ENCODE results near the gene NLRP7. TPM values are rescaled to one million over a fixed set of nuclear protein-coding genes. Genes with fewer than 3 reads are reported as not detected.
"Not testable (repeated sequence)": the region's sequence is repeated elsewhere in the genome, so short reads cannot be mapped to it uniquely, and the experiment has no call there.

Gene NLRP7
- total and polyA plus RNA-seq, 9 donors, result 0.10 to 0.64 TPM; not detected in 7

DNA sequence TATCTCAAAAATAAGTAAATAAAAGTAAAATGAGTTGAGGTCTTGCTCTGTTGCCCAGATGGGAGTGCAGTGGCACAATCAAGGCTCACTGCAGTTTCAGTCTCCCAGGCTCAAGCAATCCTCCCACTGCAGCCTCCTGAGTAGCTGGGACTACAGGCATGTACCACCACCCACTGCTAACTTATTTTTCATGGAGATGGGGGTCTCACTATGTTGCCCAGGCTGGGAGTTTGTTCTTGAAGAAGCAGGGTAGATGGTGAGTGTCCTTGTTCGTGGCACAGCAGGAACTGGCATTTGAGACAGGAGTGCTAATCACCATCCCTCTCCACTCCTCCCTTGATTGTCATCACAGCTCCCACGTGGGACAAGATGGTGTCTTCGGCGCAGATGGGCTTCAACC, 22.3 kb upstream of the NLRP7 start:
- 68 to 80% (median 78%) methylated on average over 4 of the region's 4 CpGs for WGBS, 3 donors

GRCh38 chr19:54967611-54968010, 20.3 kb upstream of the NLRP7 start:
- no peak for TF ChIP-seq EP300 (IDR thresholded peaks at IDR 0.05)
- no peak for TF ChIP-seq CTCF (IDR thresholded peaks at IDR 0.05)
- TF ChIP-seq POLR2A (IDR thresholded peaks at IDR 0.05), result no peak
- WGBS, 3 donors, result 88 to 93% (median 89%) methylated on average over 3 of the region's 3 CpGs
- Histone ChIP-seq H3K36me3 (no peaks in the 10 kb centered on the region), H3K9me3 (no peaks in the 10 kb centered on the region), H3K27me3 (no peaks in the 10 kb centered on the region), H3K4me3 (no peak overlapping the region), H3K4me1 (ENCODE audit: insufficient read depth) (no peaks in the 10 kb centered on the region), H3K27ac (no peak overlapping the region)
- DNase-seq, result no peak
- intact Hi-C loops (cut with DNase I), result no loop called here

More for the DNA sequence above, 22.3 kb upstream of the NLRP7 start:
- no peak for DNase-seq
- Histone ChIP-seq H3K36me3 (no peaks in the 10 kb centered on the region), H3K27me3 (no peaks in the 10 kb centered on the region), H3K27ac (no peak overlapping the region), H3K4me3 (no peak overlapping the region), H3K4me1 (ENCODE audit: insufficient read depth) (no peaks in the 10 kb centered on the region), H3K9me3 (no peaks in the 10 kb centered on the region)
- TF ChIP-seq CTCF (IDR thresholded peaks at IDR 0.05), result no peak
- no peak for TF ChIP-seq EP300 (IDR thresholded peaks at IDR 0.05)
- no peak for TF ChIP-seq POLR2A (IDR thresholded peaks at IDR 0.05)
- intact Hi-C loops (cut with DNase I), result no loop called here

GRCh38 chr19:54965055-54965454, 17.7 kb upstream of the NLRP7 start:
- intact Hi-C loops (cut with DNase I); DNase-seq; H3K36me3 ChIP-seq; H3K4me3 ChIP-seq; H3K27me3 ChIP-seq; H3K27ac ChIP-seq; H3K4me1 ChIP-seq (ENCODE audit: insufficient read depth); H3K9me3 ChIP-seq: not testable (repeated sequence)
- 91 to 95% methylated on average over 15 of the region's 15 CpGs; no CpG with 5 or more reads in 1 of the 3 donors for WGBS, 3 donors

GRCh38 chr19:54959840-54960239, 12.5 kb upstream of the NLRP7 start:
- DNase-seq, result no peak
- Histone ChIP-seq H3K9me3 (no peaks in the 10 kb centered on the region), H3K36me3 (no peaks in the 10 kb centered on the region), H3K27ac (no peak overlapping the region), H3K27me3 (no peaks in the 10 kb centered on the region), H3K4me1 (ENCODE audit: insufficient read depth) (no peaks in the 10 kb centered on the region), H3K4me3 (no peak overlapping the region)
- intact Hi-C loops (cut with DNase I), result no loop called here
- WGBS, 3 donors, result 68 to 77% (median 70%) methylated on average over 8 of the region's 8 CpGs
- TF ChIP-seq EP300 (IDR thresholded peaks at IDR 0.05) (no peak), CTCF (IDR thresholded peaks at IDR 0.05) (no peak), POLR2A (IDR thresholded peaks at IDR 0.05) (no peak)

DNA sequence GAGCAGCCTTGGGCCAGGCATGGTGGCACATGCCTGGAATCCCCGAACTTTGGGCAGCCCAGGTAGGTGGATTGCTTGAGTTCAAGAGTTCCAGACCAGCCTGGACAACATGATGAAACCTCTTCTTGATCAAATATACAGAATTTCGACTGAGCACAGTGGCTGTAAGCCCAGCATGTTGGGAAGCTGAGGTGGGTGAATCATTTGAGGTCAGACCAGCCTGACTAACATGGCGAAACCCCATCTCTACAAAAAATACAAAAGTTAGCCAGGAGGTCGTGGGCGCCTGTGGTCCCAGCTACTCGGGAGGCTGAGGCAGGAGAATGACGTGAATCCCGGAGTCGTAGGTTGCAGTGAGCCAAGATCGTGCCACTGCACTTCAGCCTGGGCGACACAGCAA, 8.0 kb upstream of the NLRP7 start:
- TF ChIP-seq POLR2A (IDR thresholded peaks at IDR 0.05) (no peak), CTCF (IDR thresholded peaks at IDR 0.05) (no peak), EP300 (IDR thresholded peaks at IDR 0.05) (no peak)
- WGBS, 3 donors, result 83 to 86% (median 85%) methylated on average over 11 of the region's 11 CpGs
- no peaks in the 10 kb centered on the region for H3K4me1 ChIP-seq (ENCODE audit: insufficient read depth)
- no peak overlapping the region for H3K27ac ChIP-seq
- no peaks in the 10 kb centered on the region for H3K9me3 ChIP-seq
- no peak for DNase-seq
- H3K27me3 ChIP-seq, result no peaks in the 10 kb centered on the region
- H3K4me3 ChIP-seq, result no peak overlapping the region
- intact Hi-C loops (cut with DNase I), result no loop called here
- H3K36me3 ChIP-seq, result no peaks in the 10 kb centered on the region

- H3K27ac ChIP-seq; H3K36me3 ChIP-seq; H3K9me3 ChIP-seq; H3K4me3 ChIP-seq; intact Hi-C loops (cut with DNase I); H3K27me3 ChIP-seq; H3K4me1 ChIP-seq (ENCODE audit: insufficient read depth); DNase-seq: not testable (repeated sequence)
- 75 to 83% (median 78%) methylated on average over 10 of the region's 10 CpGs for WGBS, 3 donors
These were observed 6.0 kb upstream of the NLRP7 start for GRCh38 chr19:54953345-54953713.
